GM12873 (cell line): ENCODE data around the gene PAK3.

ENCODE experiments used
- CTCF ChIP-seq: IDR thresholded peaks from 2 replicates; pipeline ENCODE4 v1.5.1; 2012; ENCODE audit warnings: low read depth, mild to moderate bottlenecking, moderate library complexity, low read length, control low read depth; ENCODE audit not compliant: insufficient read depth; ENCODE audit errors: missing control alignments

Gene PAK3

DNA sequence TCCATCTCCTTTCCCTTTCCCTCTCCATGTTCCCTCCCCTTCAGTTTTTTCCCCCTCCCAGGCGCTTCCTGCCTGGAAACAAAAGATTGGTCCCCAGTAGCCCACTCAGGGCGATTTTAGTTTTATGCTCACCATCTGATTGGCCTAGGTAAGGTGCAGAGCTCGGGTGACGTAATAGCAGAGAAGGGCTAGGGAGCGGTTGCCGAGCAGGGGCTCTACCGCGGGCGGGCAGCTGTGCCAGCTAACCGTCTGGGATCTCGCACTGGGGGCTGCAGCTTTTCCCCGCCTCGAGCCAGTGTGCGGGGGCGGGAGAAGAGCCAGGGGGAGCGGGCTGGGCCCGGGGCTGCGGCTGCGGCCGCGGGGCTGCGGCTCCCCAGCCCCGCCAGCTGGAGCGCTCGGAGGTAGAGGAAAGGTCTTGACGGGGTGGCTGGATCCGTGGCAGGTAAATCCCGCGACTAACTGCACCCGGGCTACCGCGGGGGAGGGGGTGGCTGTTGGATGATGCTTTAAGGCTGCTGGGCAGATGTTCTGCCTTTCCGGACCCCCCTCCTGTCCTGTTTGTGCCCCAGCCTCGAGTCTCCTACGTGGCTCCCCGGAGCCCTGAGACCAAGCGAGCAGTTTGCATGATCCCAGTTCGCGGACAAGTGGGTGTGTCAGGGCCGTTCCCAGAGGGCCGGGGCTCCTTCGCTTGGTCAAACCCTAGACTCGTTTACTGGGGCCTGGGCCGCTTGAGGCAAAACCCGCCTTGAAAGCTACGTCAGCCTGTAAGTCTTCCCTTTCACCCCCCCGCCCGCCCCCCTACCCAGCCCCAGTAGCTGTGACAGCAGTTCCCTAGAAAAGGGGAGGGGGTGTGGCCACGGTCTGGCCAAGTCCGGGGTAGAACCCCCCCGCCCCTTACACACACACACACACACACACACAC, at the start of gene PAK3:
TSS of gene PAK3 (plus strand) at position 218 of the 922 bp plus-strand sequence. CDS start 26,913 bp downstream, outside the sequence.
- TF ChIP-seq CTCF, result no peak

DNA sequence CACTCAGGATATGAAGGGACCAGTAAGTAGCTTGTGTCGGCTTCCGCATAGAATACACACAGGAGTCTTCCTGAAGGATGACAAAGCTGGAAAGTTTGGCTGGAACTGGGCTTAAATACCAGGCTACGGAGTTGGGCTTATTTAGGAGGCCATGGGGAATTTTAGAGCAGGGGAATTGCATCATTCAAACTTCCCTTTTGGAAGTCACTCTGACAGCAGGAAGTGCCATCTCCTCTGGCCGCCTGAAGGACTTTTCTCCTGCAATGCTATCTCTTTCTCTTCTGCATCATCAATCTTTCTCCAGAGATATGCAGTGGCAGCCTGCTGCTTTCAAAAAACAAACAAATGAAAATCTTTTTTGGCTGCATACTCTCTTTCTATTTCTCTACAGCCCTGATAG, 48.4 kb upstream of the PAK3 start:
- no peak for TF ChIP-seq CTCF

DNA sequence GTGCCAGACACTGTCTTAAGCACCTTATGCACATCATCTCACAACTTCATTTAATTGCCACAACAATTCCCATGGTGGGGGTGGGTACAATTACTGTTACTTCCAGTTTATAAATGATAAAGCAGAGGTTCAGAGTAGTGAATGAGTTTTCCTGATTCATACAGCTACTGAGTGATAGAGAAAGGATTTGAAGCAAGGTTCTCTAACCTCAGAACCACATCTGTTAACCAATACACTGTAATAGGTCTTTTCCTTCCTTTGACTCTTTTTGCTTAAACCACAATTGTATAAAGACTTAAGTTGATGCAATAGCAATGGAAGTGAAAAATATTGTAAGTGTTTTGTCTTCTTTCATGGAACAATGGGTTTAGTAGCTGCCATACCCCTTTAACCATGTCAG, 43.5 kb upstream of the PAK3 start:
- no peak for TF ChIP-seq CTCF

DNA sequence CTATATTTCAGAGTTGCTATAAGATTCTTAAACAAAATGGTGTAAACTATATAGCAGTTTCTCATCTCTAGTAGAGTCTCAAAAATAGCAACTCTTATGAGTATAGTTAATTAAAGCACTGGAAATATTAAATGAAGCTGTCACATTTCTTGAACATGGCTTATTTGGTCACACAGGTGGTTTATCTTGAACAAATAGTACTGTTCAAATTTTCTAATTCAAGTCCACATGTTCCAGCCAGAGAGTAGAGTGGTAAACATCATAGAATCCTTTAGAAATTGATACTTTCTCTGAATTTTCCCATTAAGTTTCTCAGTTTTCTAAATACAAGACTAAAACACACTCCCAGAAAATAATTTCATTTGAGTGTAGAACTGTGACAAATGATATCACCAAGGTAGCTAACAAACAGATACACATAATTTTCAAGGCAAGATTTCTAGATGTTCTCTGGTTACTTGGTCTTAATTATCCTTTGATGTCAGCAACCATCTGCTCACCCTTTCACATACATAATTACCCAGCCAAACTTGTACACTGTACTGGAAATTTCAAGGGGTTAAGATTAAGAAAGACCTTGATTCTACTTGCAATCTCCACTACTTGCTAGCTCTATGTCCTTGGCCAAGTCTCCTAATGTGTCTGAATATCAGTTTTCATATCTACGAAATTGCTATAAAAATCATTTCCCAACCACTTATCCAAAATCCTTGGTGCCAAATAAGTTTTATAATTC, 24.3 kb upstream of the PAK3 start:
- TF ChIP-seq CTCF, result no peak

DNA sequence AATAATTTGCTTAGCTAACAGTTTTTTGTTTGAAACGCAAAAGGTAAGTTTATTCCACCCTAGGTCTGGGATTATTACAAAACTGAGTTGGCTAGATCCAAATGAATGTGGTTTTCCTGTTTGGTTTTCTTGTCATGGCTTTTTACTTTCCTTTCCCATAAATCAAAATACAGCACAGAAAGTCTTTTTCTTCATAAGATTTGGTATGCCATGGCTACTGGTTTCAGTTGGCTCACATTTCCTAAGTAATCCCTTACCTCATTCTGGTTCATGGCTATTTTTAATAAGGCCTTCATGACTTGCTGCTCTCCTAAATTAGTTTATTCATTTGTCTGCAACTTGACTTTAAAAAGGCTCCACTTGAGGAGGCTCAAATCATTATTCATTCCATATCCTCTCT, 12.9 kb upstream of the PAK3 start:
- no peak for TF ChIP-seq CTCF

GRCh38 chrX:111086591-111087006, 9.4 kb upstream of the PAK3 start:
- no peak for TF ChIP-seq CTCF

DNA sequence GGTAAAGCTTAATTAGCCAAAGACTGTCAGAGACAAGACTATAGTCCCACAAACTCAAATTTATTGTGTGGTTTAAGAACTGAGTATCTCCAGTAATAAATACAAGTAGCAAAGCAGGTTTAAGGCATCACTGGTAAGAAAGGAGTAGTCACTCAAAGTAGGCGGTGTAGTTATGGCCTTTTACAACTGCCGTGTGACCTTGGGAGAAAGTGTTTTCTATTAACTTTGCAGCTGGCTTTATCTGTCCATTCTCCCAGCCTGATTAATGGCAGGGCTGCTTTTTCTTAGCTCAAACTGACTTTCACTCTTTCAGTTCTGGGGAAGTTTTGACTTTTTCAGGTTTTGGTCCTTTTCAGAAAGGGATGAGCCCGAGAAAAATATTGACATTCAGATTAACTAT, 7.4 kb upstream of the PAK3 start:
- no peak for TF ChIP-seq CTCF
